Subcutaneous abdominal adipose tissue (tissue), 5 donors: ENCODE measurements around the gene UQCR11.
A peak's percentile ranks its signal among the peaks of the same experiment; 100 is the strongest.

Experiments
- H3K27ac ChIP-seq: one replicate; pipeline ENCODE4 v1.7.0; 2013; ENCODE audit warnings: low read depth, mild to moderate bottlenecking, inconsistent platforms, low read length, moderate library complexity
- H3K27me3 ChIP-seq, 5 donors: one replicate each; pipeline ENCODE4 v1.7.0; 2013; ENCODE audit warnings: low read length in 5 of 5, inconsistent platforms in 1 of 5; ENCODE audit not compliant: control insufficient read depth in 5 of 5, insufficient read depth in 4 of 5
- H3K36me3 ChIP-seq, 5 donors: one replicate each; pipeline ENCODE4 v1.7.0; 2013; ENCODE audit warnings: low read length in 5 of 5; ENCODE audit not compliant: control insufficient read depth in 5 of 5, insufficient read depth in 5 of 5
- H3K4me1 ChIP-seq, 5 donors: one replicate each; pipeline ENCODE4 v1.7.0; 2013; ENCODE audit warnings: low read length in 5 of 5, mild to moderate bottlenecking in 3 of 5, moderate library complexity in 1 of 5; ENCODE audit not compliant: control insufficient read depth in 5 of 5, insufficient read depth in 5 of 5
- H3K4me3 ChIP-seq, 5 donors: one replicate each; pipeline ENCODE4 v1.7.0; 2013; ENCODE audit warnings: low read length in 5 of 5, low read depth in 1 of 5
- H3K9ac ChIP-seq, 5 donors: one replicate each; pipeline ENCODE4 v1.7.0; 2013; ENCODE audit warnings: low read length in 5 of 5, mild to moderate bottlenecking in 4 of 5, moderate library complexity in 3 of 5
- H3K9me3 ChIP-seq, 5 donors: one replicate each; pipeline ENCODE4 v1.7.0; 2013; ENCODE audit warnings: low read length in 5 of 5; ENCODE audit not compliant: control insufficient read depth in 5 of 5
- donor health status: healthy.
- donor health status: healthy.
- donor health status: healthy.
- donor health status: healthy.
- donor health status: healthy.

The UQCR11 gene

GRCh38 chr19:1609103-1609396, 3.8 kb upstream of the UQCR11 start:
- H3K9ac ChIP-seq = peak overlapping the region in 1 of 5 donors; percentile 41
- H3K27ac ChIP-seq = no peak overlapping the region
- H3K4me3 ChIP-seq = no peak overlapping the region
- no peaks in the 10 kb centered on the region for H3K27me3 ChIP-seq
- peaks cover 0 to 35% (median 25%) of the 10 kb centered on the region in 5 donors for H3K4me1 ChIP-seq
- peaks cover 0 to 39% (median 35%) of the 10 kb centered on the region in 5 donors for H3K36me3 ChIP-seq
- no peaks in the 10 kb centered on the region for H3K9me3 ChIP-seq

GRCh38 chr19:1608359-1609102, 3.3 kb upstream of the UQCR11 start:
- Histone ChIP-seq H3K36me3 (peaks cover 0 to 34% (median 30%) of the 10 kb centered on the region in 5 donors), H3K27me3 (no peaks in the 10 kb centered on the region), H3K4me3 (peak overlapping the region in 1 of 5 donors; percentile 37), H3K4me1 (peaks cover 0 to 40% (median 30%) of the 10 kb centered on the region in 5 donors), H3K9ac (peak overlapping the region in 1 of 5 donors; percentile 41), H3K9me3 (no peaks in the 10 kb centered on the region), H3K27ac (no peak overlapping the region)

- Histone ChIP-seq H3K4me1 (peaks cover 0 to 49% (median 36%) of the 10 kb centered on the region in 5 donors), H3K9ac (peak overlapping the region; percentile 19 to 80 (median 57)), H3K27ac (peak overlapping the region; percentile 75), H3K27me3 (no peaks in the 10 kb centered on the region), H3K4me3 (peak overlapping the region; percentile 72 to 96 (median 88)), H3K36me3 (peaks cover 0 to 20% (median 8%) of the 10 kb centered on the region in 5 donors), H3K9me3 (no peaks in the 10 kb centered on the region)
Measured at GRCh38 chr19:1606138-1606651, 933 bp upstream of the UQCR11 start.

GRCh38 chr19:1602091-1602707, 3.1 kb downstream of the UQCR11 start:
- Histone ChIP-seq H3K27ac (no peak overlapping the region), H3K27me3 (no peaks in the 10 kb centered on the region), H3K4me1 (peaks cover 0 to 35% (median 25%) of the 10 kb centered on the region in 5 donors), H3K4me3 (no peak overlapping the region), H3K36me3 (peaks cover 0 to 37% (median 25%) of the 10 kb centered on the region in 5 donors), H3K9me3 (no peaks in the 10 kb centered on the region), H3K9ac (no peak overlapping the region)

- no peaks in the 10 kb centered on the region for H3K9me3 ChIP-seq
Measured at GRCh38 chr19:1601613-1602064, 3.6 kb downstream of the UQCR11 start.

GRCh38 chr19:1599460-1599846, 5.8 kb downstream of the UQCR11 start:
- Histone ChIP-seq H3K27me3 (no peaks in the 10 kb centered on the region), H3K9ac (no peak overlapping the region), H3K27ac (no peak overlapping the region), H3K4me3 (no peak overlapping the region), H3K9me3 (no peaks in the 10 kb centered on the region), H3K36me3 (peaks cover 0 to 46% (median 29%) of the 10 kb centered on the region in 5 donors), H3K4me1 (peaks cover 0 to 25% (median 16%) of the 10 kb centered on the region in 5 donors)

More at GRCh38 chr19:1601613-1602064, 3.6 kb downstream of the UQCR11 start:
- Histone ChIP-seq H3K9ac (no peak overlapping the region), H3K27me3 (no peaks in the 10 kb centered on the region), H3K4me3 (no peak overlapping the region), H3K36me3 (peaks cover 0 to 41% (median 29%) of the 10 kb centered on the region in 5 donors), H3K27ac (no peak overlapping the region), H3K4me1 (peaks cover 0 to 41% (median 25%) of the 10 kb centered on the region in 5 donors)

GRCh38 chr19:1598777-1599459, 6.3 kb downstream of the UQCR11 start:
- H3K27ac ChIP-seq = no peak overlapping the region
- peaks cover 0 to 46% (median 29%) of the 10 kb centered on the region in 5 donors for H3K36me3 ChIP-seq
- H3K4me1 ChIP-seq = peaks cover 0 to 20% (median 10%) of the 10 kb centered on the region in 5 donors
- no peaks in the 10 kb centered on the region for H3K27me3 ChIP-seq
- H3K9ac ChIP-seq = no peak overlapping the region
- H3K9me3 ChIP-seq = no peaks in the 10 kb centered on the region
- no peak overlapping the region for H3K4me3 ChIP-seq

GRCh38 chr19:1593501-1593772, 11.8 kb downstream of the UQCR11 start:
- H3K9ac ChIP-seq = peak overlapping the region in 3 of 5 donors; percentile 72 to 88 (median 84)

GRCh38 chr19:1592755-1593500, 12.3 kb downstream of the UQCR11 start, which contains the start of gene MBD3:
TSS of gene MBD3 (minus strand) at chr19:1592865. CDS start at chr19:1592631, 234 bp downstream.
- peaks cover 0 to 16% (median 13%) of the 10 kb centered on the region in 5 donors for H3K36me3 ChIP-seq
- H3K9me3 ChIP-seq = no peaks in the 10 kb centered on the region
- no peaks in the 10 kb centered on the region for H3K27me3 ChIP-seq
- H3K4me1 ChIP-seq = peaks cover 3 to 43% (median 31%) of the 10 kb centered on the region in 5 donors
- H3K27ac ChIP-seq = peak within 1 kb of the TSS; percentile 69
- peak within 1 kb of the TSS; percentile 79 to 97 (median 93) for H3K9ac ChIP-seq
- H3K4me3 ChIP-seq = peak within 1 kb of the TSS; percentile 70 to 80 (median 78)

More at GRCh38 chr19:1593501-1593772, 11.8 kb downstream of the UQCR11 start:
- no peak overlapping the region for H3K27ac ChIP-seq
- peak overlapping the region; percentile 70 to 80 (median 78) for H3K4me3 ChIP-seq
- H3K36me3 ChIP-seq = peaks cover 0 to 21% (median 15%) of the 10 kb centered on the region in 5 donors
- no peaks in the 10 kb centered on the region for H3K27me3 ChIP-seq
- no peaks in the 10 kb centered on the region for H3K9me3 ChIP-seq
- peaks cover 3 to 38% (median 29%) of the 10 kb centered on the region in 5 donors for H3K4me1 ChIP-seq
